GM12873 (cell line): Measurements from ENCODE around the gene CAMK1D.

ENCODE experiments used
- CTCF ChIP-seq: IDR thresholded peaks from 2 replicates; pipeline ENCODE4 v1.5.1; 2012; ENCODE audit warnings: low read depth, mild to moderate bottlenecking, moderate library complexity, low read length, control low read depth; ENCODE audit not compliant: insufficient read depth; ENCODE audit errors: missing control alignments

The CAMK1D gene

GRCh38 chr10:12699781-12700556, 350.6 kb downstream of the CAMK1D start:
- no peak for TF ChIP-seq CTCF

- no peak for TF ChIP-seq CTCF
Observed at GRCh38 chr10:12700557-12700874, 351.2 kb downstream of the CAMK1D start.

- no peak for TF ChIP-seq CTCF
Observed at GRCh38 chr10:12701696-12702095, 352.3 kb downstream of the CAMK1D start.

- no peak for TF ChIP-seq CTCF
Observed at GRCh38 chr10:12702215-12702770, 352.9 kb downstream of the CAMK1D start.

- no peak for TF ChIP-seq CTCF
Observed at GRCh38 chr10:12703126-12703525, 353.8 kb downstream of the CAMK1D start.

- no peak for TF ChIP-seq CTCF
Observed at GRCh38 chr10:12703813-12704212, 354.5 kb downstream of the CAMK1D start.

- no peak for TF ChIP-seq CTCF
Observed at GRCh38 chr10:12704488-12704887, 355.1 kb downstream of the CAMK1D start.
